T-cell (primary cell): ENCODE measurements around the gene ITM2A. TPM values are rescaled to one million over a fixed set of nuclear protein-coding genes. Genes with fewer than 3 reads are reported as not detected.

Source experiments
- ATAC-seq, 4 experiments: fragments of 200-7000 bp in 3 of 4; fragments of 150-1000 bp in 1 of 4; cut with Tn5 transposase; replicated peaks in 1 of 4; 1 replicate in 3 of 4; 2 replicates in 1 of 4; pipeline ENCODE4 v1.10.0; 2021; ENCODE audit warnings: moderate library complexity in 3 of 4, mild to moderate bottlenecking in 2 of 4, moderate number of reproducible peaks in 1 of 4
- CTCF ChIA-PET, 2 donors: fragments of 300-600 bp; sonication (Branson Sonifier 250); formaldehyde crosslinking; loops; one replicate each; lab custom pipeline; 2022; ENCODE audit warnings: antibody characterized with exemption in 2 of 2; lab: Charles Lee
- POLR2A ChIA-PET, 2 donors: fragments of 300-600 bp; sonication (Branson Sonifier 250); formaldehyde crosslinking; loops; one replicate each; lab custom pipeline; 2022; ENCODE audit warnings: antibody characterized with exemption in 2 of 2; lab: Charles Lee
- DNase-seq, 35 experiments: peaks; one replicate each; pipeline versions ENCODE4 v3.0.0 to v3.0.0-alpha.2; 2013 to 2023
- H3K27ac ChIP-seq: one replicate; pipeline ENCODE4 v1.5.1; 2013; ENCODE audit warnings: low read length
- H3K27me3 ChIP-seq, 2 experiments: replicated peaks in 1 of 2; 1 replicate in 1 of 2; 2 replicates in 1 of 2; pipeline versions ENCODE4 v1.6.1 to v1.7.0; 2013; ENCODE audit warnings: low read length in 1 of 2, mixed read lengths in 1 of 2; ENCODE audit not compliant: control insufficient read depth in 2 of 2, insufficient read depth in 2 of 2; ENCODE audit errors: extremely low read depth in 1 of 2
- H3K36me3 ChIP-seq, 2 donors: 1 replicate in 1 of 2; 2 replicates in 1 of 2; pipeline versions ENCODE4 v1.6.1 to v1.7.0; 2013; ENCODE audit warnings: low read length in 1 of 2; ENCODE audit not compliant: control insufficient read depth in 2 of 2, insufficient read depth in 1 of 2; ENCODE audit errors: extremely low read depth in 1 of 2
- H3K4me1 ChIP-seq, 2 experiments: 1 replicate in 1 of 2; 2 replicates in 1 of 2; pipeline versions ENCODE4 v1.6.1 to v1.7.0; 2013; ENCODE audit warnings: low read length in 2 of 2, mixed read lengths in 1 of 2; ENCODE audit not compliant: insufficient read depth in 2 of 2, control insufficient read depth in 1 of 2; ENCODE audit errors: extremely low read depth in 1 of 2
- H3K4me3 ChIP-seq, 2 donors: 1 replicate in 1 of 2; 2 replicates in 1 of 2; pipeline versions ENCODE4 v1.5.1 to v1.7.0; 2013; ENCODE audit warnings: mild to moderate bottlenecking in 2 of 2, low read length in 1 of 2, moderate library complexity in 1 of 2; ENCODE audit not compliant: control insufficient read depth in 1 of 2; ENCODE audit errors: extremely low read depth in 1 of 2
- H3K9me3 ChIP-seq: 2 replicates; pipeline ENCODE4 v1.7.0; 2013
- H3K27ac Mint-ChIP-seq, 2 donors: one replicate each; pipeline ENCODE4 v1.8.0; 2020 to 2021; ENCODE audit warnings: mild to moderate bottlenecking in 2 of 2, mixed read lengths in 2 of 2
- H3K27me3 Mint-ChIP-seq, 2 donors: one replicate each; pipeline ENCODE4 v1.8.0; 2021 to 2022; ENCODE audit warnings: mixed read lengths in 2 of 2
- H3K36me3 Mint-ChIP-seq: one replicate; pipeline ENCODE4 v1.8.0; 2021; ENCODE audit warnings: mixed read lengths
- H3K4me1 Mint-ChIP-seq, 3 donors: one replicate each; pipeline ENCODE4 v1.8.0; 2020 to 2022; ENCODE audit warnings: mixed read lengths in 3 of 3, mild to moderate bottlenecking in 1 of 3
- H3K4me3 Mint-ChIP-seq, 3 donors: one replicate each; pipeline ENCODE4 v1.8.0; 2020 to 2022; ENCODE audit warnings: mild to moderate bottlenecking in 3 of 3, mixed read lengths in 3 of 3, moderate library complexity in 3 of 3
- H3K9me3 Mint-ChIP-seq, 3 donors: one replicate each; pipeline ENCODE4 v1.8.0; 2020 to 2022; ENCODE audit warnings: mixed read lengths in 3 of 3
- WGBS: methylation state at CpG from one replicate; pipeline ENCODE4 v1.1.5; 2013; ENCODE audit warnings: missing lambda C conversion rate; ENCODE audit not compliant: insufficient coverage; 5-methylcytosine and 5-hydroxymethylcytosine counted together
- total RNA-seq, 35 experiments: library from RNA in 6 of 35; stranded (reverse) in 6 of 35; fragments of 120-200 nt in 1 of 35; gene quantifications; one replicate each; pipeline versions ENCODE4 v1.2.1 to v1.2.4 and lab custom pipeline; 2013 to 2026

ITM2A gene
- total RNA-seq, 5 donors from 2014 or later (not counting 1 experiment from before 2014, with no cell fraction given), result 102 to 163 (median 122) TPM

GRCh38 chrX:79368441-79368840, 1.3 kb upstream of the ITM2A start:
- no peaks in the 10 kb centered on the region for H3K36me3 Mint-ChIP-seq
- H3K9me3 ChIP-seq, result no peaks in the 10 kb centered on the region
- peak overlapping the region; percentile 88 for H3K27ac ChIP-seq
- H3K27ac Mint-ChIP-seq, result peak overlapping the region; percentile 96 to 99
- H3K27me3 ChIP-seq, result no peaks in the 10 kb centered on the region
- no peak for ATAC-seq
- DNase-seq, result no peak
- peaks cover 11 to 40% (median 16%) of the 10 kb centered on the region in 3 donors for H3K4me1 Mint-ChIP-seq
- peak overlapping the region in 1 of 3 donors; percentile 89 for H3K4me3 Mint-ChIP-seq
- no peaks in the 10 kb centered on the region for H3K36me3 ChIP-seq
- WGBS, result no CpG with 5 or more reads among the region's 6 CpGs
- POLR2A ChIA-PET, result interaction anchor here in 1 of 2 donors (1.0 kb wide), 1 partner anchor 425 kb away, joined by 5 read pairs; no protein-coding TSS in a partner anchor
- no peaks in the 10 kb centered on the region for H3K9me3 Mint-ChIP-seq
- CTCF ChIA-PET, result no interaction called here
- no peak overlapping the region for H3K4me3 ChIP-seq
- peaks cover 0 to 12% of the 10 kb centered on the region in 2 donors for H3K27me3 Mint-ChIP-seq
- H3K4me1 ChIP-seq, result peaks cover 10% of the 10 kb centered on the region in 2 experiments

DNA sequence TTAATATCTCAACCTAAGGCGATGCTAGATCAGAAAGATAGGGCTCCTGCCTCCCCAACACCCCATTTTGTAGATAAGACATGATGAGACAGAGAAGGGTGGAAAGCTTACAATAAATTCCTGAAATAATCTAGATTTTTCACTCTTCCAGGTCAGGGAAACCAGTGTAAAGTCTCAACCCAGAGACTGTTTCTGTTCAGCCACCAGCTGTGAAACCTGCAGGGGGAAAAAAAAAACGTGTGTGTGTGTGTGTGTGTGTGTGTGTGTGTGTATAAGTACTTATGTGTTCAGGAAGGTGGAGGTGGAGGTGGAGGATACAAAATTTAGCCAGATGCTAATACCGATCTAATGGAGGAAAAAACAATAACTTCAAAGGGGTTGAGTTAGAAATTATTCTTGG, 773 bp upstream of the ITM2A start:
- peaks cover 2% of the 10 kb centered on the region for H3K36me3 Mint-ChIP-seq
- peak overlapping the region; percentile 96 to 99 for H3K27ac Mint-ChIP-seq
- no CpG with 5 or more reads among the region's 3 CpGs for WGBS
- Histone ChIP-seq H3K9me3 (no peaks in the 10 kb centered on the region), H3K27me3 (no peaks in the 10 kb centered on the region), H3K4me3 (peak overlapping the region in 1 of 2 donors; percentile 91), H3K4me1 (peaks cover 10% of the 10 kb centered on the region in 2 experiments), H3K36me3 (peaks cover 0 to 2% of the 10 kb centered on the region in 2 donors), H3K27ac (peak overlapping the region; percentile 88)
- ChIA-PET CTCF (interaction anchor here in 1 of 2 donors (0.5 kb wide), 1 partner anchor 220 kb away, joined by 3 read pairs; no protein-coding TSS in a partner anchor), POLR2A (interaction anchor here (0.6 to 1.0 kb wide), 2 partner anchors 81 to 424 kb away, joined by 4 to 5 read pairs; no protein-coding TSS in a partner anchor)
- ATAC-seq, result no peak
- H3K4me3 Mint-ChIP-seq, result peak overlapping the region; percentile 86 to 96 (median 89)
- DNase-seq, result no peak
- H3K4me1 Mint-ChIP-seq, result peaks cover 8 to 42% (median 18%) of the 10 kb centered on the region in 3 donors
- H3K27me3 Mint-ChIP-seq, result peaks cover 0 to 10% of the 10 kb centered on the region in 2 donors
- H3K9me3 Mint-ChIP-seq, result no peaks in the 10 kb centered on the region

GRCh38 chrX:79366556-79366872, 620 bp downstream of the ITM2A start:
- peak in 1 of 35 experiments; percentile 1 for DNase-seq
- peak overlapping the region; percentile 79 to 91 for H3K4me3 ChIP-seq
- Mint-ChIP-seq H3K27me3 (peaks cover 0 to 10% of the 10 kb centered on the region in 2 donors), H3K9me3 (no peaks in the 10 kb centered on the region), H3K4me3 (peak overlapping the region; percentile 86 to 96 (median 89)), H3K27ac (peak overlapping the region; percentile 96 to 99), H3K36me3 (peaks cover 13% of the 10 kb centered on the region), H3K4me1 (peaks cover 8 to 48% (median 26%) of the 10 kb centered on the region in 3 donors)
- no peaks in the 10 kb centered on the region for H3K9me3 ChIP-seq
- H3K36me3 ChIP-seq, result peaks cover 0 to 13% of the 10 kb centered on the region in 2 donors
- H3K27me3 ChIP-seq, result no peaks in the 10 kb centered on the region
- no CpG with 5 or more reads among the region's 6 CpGs for WGBS
- peak in 3 of 4 experiments; percentile 3 to 41 (median 31) for ATAC-seq
- peak overlapping the region; percentile 88 for H3K27ac ChIP-seq
- POLR2A ChIA-PET, result interaction anchor here (0.6 to 1.4 kb wide), 5 partner anchors 46 to 213 kb away, joined by 3 to 7 read pairs (median 4); no protein-coding TSS in a partner anchor
- CTCF ChIA-PET, result interaction anchor here (0.7 to 1.4 kb wide), 3 partner anchors 41 to 49 kb away, joined by 3 to 4 read pairs (median 3); no protein-coding TSS in a partner anchor
- H3K4me1 ChIP-seq, result peaks cover 10 to 18% of the 10 kb centered on the region in 2 experiments

- Histone ChIP-seq H3K36me3 (peaks cover 0 to 17% of the 10 kb centered on the region in 2 donors), H3K4me1 (peaks cover 10 to 14% of the 10 kb centered on the region in 2 experiments), H3K4me3 (peak overlapping the region; percentile 79 to 91), H3K27ac (peak overlapping the region; percentile 88), H3K9me3 (no peaks in the 10 kb centered on the region), H3K27me3 (no peaks in the 10 kb centered on the region)
- H3K4me3 Mint-ChIP-seq, result peak overlapping the region; percentile 86 to 96 (median 89)
- H3K27me3 Mint-ChIP-seq, result peaks cover 0 to 10% of the 10 kb centered on the region in 2 donors
- ChIA-PET CTCF (interaction anchor here (0.7 to 1.4 kb wide), 4 partner anchors 28 to 50 kb away, joined by 3 to 4 read pairs (median 3); no protein-coding TSS in a partner anchor), POLR2A (interaction anchor here (0.7 to 1.4 kb wide), 8 partner anchors 47 to 1578 kb away, joined by 3 to 7 read pairs (median 4); no protein-coding TSS in a partner anchor)
- H3K36me3 Mint-ChIP-seq, result peaks cover 19% of the 10 kb centered on the region
- H3K4me1 Mint-ChIP-seq, result peaks cover 15 to 49% (median 33%) of the 10 kb centered on the region in 3 donors
- WGBS, result no CpG with 5 or more reads among the region's 1 CpG
- ATAC-seq (no peak), DNase-seq (no peak)
- no peaks in the 10 kb centered on the region for H3K9me3 Mint-ChIP-seq
- H3K27ac Mint-ChIP-seq, result peak overlapping the region; percentile 96 to 99
Observed at GRCh38 chrX:79365591-79365990, 1.5 kb downstream of the ITM2A start.

- no peaks in the 10 kb centered on the region for H3K27me3 ChIP-seq
- peak overlapping the region; percentile 23 to 29 for H3K4me3 ChIP-seq
- ChIA-PET POLR2A (interaction anchor here in 1 of 2 donors (0.7 kb wide), 1 partner anchor 96 kb away, joined by 3 read pairs; no protein-coding TSS in a partner anchor), CTCF (no interaction called here)
- peaks cover 19% of the 10 kb centered on the region for H3K36me3 Mint-ChIP-seq
- H3K9me3 Mint-ChIP-seq, result no peaks in the 10 kb centered on the region
- peak overlapping the region; percentile 70 to 86 (median 80) for H3K4me3 Mint-ChIP-seq
- H3K36me3 ChIP-seq, result peaks cover 0 to 24% of the 10 kb centered on the region in 2 donors
- peaks cover 15 to 49% (median 37%) of the 10 kb centered on the region in 3 donors for H3K4me1 Mint-ChIP-seq
- no peak for ATAC-seq
- peaks cover 0 to 7% of the 10 kb centered on the region in 2 donors for H3K27me3 Mint-ChIP-seq
- peak overlapping the region; percentile 17 to 79 for H3K27ac Mint-ChIP-seq
- H3K9me3 ChIP-seq, result no peaks in the 10 kb centered on the region
- H3K4me1 ChIP-seq, result peaks cover 10 to 12% of the 10 kb centered on the region in 2 experiments
- H3K27ac ChIP-seq, result peak overlapping the region; percentile 83
- DNase-seq, result no peak
- no CpG with 5 or more reads among the region's 5 CpGs for WGBS
Observed at GRCh38 chrX:79364306-79364705, 2.8 kb downstream of the ITM2A start.

DNA sequence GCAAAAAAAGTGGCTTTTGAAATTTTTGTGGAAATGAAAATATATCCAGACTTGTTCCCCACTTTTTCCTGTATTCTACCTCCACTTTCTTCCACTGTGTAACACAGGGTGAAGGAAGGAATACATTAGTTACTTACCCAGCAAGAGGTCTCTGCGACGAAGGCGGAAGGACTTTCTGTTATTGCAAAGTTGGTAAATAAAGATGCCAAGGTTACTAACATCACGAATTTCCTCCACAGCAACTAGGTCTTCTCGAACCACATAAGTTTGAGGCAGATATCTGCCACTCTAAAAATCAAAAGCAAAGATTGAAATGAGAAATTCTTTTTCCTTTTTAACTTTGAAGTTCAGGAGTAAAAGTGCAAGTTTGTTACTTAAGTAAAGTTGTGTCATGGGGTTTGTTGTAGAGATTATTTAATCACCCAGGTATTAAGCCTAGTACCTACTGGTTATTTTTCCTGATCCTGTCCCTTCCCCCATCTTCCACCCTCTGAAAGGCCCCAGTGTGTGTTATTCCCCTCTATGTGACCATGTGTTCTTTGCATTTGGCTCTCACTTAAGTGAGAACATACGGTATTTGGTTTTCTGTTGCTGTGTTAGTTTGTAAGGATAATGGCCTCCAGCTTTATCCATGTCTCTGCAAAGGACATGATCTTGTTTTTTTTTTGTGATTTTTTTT, 5.8 kb downstream of the ITM2A start:
- H3K9me3 Mint-ChIP-seq, result no peaks in the 10 kb centered on the region
- no peaks in the 10 kb centered on the region for H3K9me3 ChIP-seq
- H3K27ac Mint-ChIP-seq, result peak overlapping the region; percentile 81 to 86
- DNase-seq (peak in 12 of 35 experiments; percentile 2 to 62 (median 9)), ATAC-seq (peak in 3 of 4 experiments; percentile 53 to 85 (median 60))
- H3K36me3 ChIP-seq, result peaks cover 0 to 24% of the 10 kb centered on the region in 2 donors
- WGBS, result no CpG with 5 or more reads among the region's 6 CpGs
- peaks cover 40% of the 10 kb centered on the region for H3K36me3 Mint-ChIP-seq
- no peak overlapping the region for H3K4me3 ChIP-seq
- peaks cover 7 to 35% (median 30%) of the 10 kb centered on the region in 3 donors for H3K4me1 Mint-ChIP-seq
- peak overlapping the region; percentile 83 for H3K27ac ChIP-seq
- peaks cover 0 to 11% of the 10 kb centered on the region in 2 experiments for H3K4me1 ChIP-seq
- peak overlapping the region; percentile 5 to 21 (median 7) for H3K4me3 Mint-ChIP-seq
- peaks cover 0 to 4% of the 10 kb centered on the region in 2 donors for H3K27me3 Mint-ChIP-seq
- H3K27me3 ChIP-seq, result no peaks in the 10 kb centered on the region
- POLR2A ChIA-PET, result interaction anchor here (0.7 kb wide), 2 partner anchors 26 to 50 kb away, joined by 3 to 4 read pairs; no protein-coding TSS in a partner anchor
- CTCF ChIA-PET, result no interaction called here
